Measurements from ENCODE around the gene EIPR1.

The EIPR1 gene

DNA sequence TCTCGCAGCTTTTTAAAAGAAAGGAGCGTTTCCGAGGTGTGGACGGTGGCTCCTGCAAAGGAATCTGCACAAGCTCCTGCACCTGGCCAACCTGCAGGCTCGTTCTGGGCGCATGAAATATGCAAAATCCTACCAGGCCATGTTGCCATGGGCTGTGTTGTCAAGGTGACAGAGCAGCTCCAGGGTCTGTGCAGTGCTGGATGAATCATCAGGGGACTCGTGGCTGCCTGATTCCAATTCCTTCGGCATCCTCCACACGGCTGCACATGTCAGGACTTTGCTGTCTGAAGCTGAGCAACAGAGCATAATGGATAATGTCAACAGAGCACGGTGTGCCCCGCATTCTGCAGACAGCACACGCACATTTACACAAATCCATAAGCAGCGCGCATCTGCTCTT lies 120.5 kb downstream of the EIPR1 start:
- TF ChIP-seq, protein P1, sequence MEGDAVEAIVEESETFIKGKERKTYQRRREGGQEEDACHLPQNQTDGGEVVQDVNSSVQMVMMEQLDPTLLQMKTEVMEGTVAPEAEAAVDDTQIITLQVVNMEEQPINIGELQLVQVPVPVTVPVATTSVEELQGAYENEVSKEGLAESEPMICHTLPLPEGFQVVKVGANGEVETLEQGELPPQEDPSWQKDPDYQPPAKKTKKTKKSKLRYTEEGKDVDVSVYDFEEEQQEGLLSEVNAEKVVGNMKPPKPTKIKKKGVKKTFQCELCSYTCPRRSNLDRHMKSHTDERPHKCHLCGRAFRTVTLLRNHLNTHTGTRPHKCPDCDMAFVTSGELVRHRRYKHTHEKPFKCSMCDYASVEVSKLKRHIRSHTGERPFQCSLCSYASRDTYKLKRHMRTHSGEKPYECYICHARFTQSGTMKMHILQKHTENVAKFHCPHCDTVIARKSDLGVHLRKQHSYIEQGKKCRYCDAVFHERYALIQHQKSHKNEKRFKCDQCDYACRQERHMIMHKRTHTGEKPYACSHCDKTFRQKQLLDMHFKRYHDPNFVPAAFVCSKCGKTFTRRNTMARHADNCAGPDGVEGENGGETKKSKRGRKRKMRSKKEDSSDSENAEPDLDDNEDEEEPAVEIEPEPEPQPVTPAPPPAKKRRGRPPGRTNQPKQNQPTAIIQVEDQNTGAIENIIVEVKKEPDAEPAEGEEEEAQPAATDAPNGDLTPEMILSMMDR (IDR thresholded peaks at IDR 0.05; ENCODE audit: extremely low read depth, missing control alignments) = no peak
- DNase-seq (ENCODE audit: low spot score) = no peak

DNA sequence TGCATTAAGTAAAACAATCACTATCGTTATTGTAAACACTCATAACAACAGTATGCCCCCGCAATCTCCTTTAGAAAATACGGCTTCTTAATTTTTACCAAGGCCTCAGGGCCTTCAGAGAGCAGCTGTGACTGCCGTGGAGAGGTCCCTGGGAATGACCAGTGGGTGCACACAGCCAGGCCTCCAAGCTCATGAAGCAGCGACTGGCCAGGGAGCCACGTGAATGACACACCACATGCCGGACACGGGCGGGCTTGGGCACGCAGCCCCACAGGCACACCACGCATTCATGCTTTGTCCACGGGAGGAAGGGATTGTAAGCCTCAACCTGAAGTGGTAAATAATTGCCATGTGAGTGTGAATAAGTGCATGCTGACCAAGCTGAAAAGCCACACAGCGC lies 121.0 kb downstream of the EIPR1 start:
- no peak for DNase-seq (ENCODE audit: low spot score)

DNA sequence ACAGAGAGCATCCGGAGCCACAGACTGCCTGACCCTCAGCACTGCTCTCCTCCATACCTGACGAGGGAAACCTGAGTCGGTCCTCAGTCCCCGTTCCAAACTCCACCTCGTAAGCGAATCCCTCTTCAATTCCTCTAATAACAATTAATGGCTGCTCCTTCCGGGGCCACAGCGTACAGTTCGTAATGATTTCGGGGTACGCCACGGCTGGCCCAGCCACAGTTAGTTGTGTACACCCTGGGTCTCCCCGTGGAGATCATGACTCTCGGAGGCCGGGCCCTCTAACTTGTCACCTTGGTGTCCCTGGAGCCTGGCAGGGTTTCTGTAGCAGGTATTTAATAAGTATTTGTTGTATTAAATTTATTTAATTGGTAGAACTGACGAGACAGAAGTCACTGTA lies 121.5 kb downstream of the EIPR1 start:
- no peak for DNase-seq (ENCODE audit: low spot score)
- TF ChIP-seq, protein P1 (IDR thresholded peaks at IDR 0.05; ENCODE audit: extremely low read depth, missing control alignments) = no peak

More for the DNA sequence above, 121.0 kb downstream of the EIPR1 start:
- TF ChIP-seq, protein P1 (IDR thresholded peaks at IDR 0.05; ENCODE audit: extremely low read depth, missing control alignments) = no peak

DNA sequence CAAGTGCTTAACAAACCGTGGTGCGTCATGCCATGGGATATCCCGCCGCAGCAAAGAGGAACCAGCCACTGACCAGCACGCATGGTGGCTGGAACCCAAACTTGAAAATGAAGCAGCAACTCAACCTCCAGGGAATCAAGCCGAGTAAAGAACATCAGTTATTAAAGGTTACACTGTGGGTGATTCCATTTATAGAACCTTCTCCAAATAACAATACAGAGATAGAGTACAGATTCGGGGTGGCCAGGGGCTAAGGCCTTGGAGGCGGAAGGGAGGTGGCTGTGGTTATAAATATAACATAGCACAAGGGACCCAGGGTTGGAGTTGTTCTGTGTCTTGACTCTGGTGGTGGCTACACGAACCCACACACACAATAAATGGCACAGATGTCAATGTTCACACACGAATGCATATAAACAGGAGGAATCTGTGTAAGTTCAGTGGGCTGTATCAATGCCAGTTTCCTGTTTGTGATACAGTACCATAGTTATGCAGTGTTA lies 123.1 kb downstream of the EIPR1 start:
- peak; percentile 59 for DNase-seq (ENCODE audit: low spot score)

DNA sequence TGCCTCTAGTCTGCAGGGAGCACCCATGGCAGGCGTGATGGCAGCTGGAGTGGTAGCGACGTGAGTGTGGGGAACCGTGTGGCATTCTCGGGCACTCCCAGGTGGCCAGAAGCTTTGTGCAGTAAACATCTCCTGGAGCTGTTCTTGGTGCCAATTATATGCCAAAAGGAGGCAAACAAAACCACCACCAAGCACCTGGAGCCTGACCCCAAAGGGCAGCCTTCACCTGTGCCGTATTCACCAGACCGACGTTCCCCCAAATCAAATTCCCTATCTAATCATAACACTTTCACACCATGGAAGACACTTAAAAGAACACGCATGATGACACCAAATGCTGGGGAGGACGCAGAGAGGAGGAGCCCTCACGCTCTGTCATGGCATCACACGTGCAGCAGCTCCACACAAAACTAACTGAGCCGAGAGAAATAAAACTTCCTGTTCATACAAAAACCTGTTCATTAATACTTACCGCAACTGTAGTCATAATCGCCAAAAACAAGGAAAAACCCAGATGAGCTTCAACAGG lies 123.6 kb downstream of the EIPR1 start:
- TF ChIP-seq, protein P1 (IDR thresholded peaks at IDR 0.05; ENCODE audit: extremely low read depth, missing control alignments) = no peak
- peak; percentile 46 for DNase-seq (ENCODE audit: low spot score)

More for the DNA sequence above, 123.1 kb downstream of the EIPR1 start:
- TF ChIP-seq, protein P1 (IDR thresholded peaks at IDR 0.05; ENCODE audit: extremely low read depth, missing control alignments) = no peak

DNA sequence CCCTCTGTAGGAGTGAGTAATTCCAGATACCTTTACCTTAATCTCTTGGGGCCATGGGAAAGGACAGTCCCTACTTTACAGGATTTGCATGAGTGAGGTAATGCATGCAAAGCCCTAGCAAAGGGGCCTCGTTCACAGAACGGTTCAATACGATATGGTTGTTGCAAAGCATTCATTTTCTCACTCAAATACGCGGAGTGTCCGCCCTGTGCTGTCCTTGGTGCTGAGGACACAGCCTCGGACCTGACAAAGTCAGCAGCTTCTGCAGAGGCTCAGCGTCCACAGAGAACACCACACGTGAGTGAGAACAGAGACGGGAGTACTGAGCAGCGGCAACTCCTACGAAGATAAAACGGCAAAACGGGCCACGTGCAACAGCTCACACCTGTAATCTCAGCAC lies 125.7 kb downstream of the EIPR1 start:
- TF ChIP-seq, protein P1 (IDR thresholded peaks at IDR 0.05; ENCODE audit: extremely low read depth, missing control alignments) = no peak
- no peak for DNase-seq (ENCODE audit: low spot score)

DNA sequence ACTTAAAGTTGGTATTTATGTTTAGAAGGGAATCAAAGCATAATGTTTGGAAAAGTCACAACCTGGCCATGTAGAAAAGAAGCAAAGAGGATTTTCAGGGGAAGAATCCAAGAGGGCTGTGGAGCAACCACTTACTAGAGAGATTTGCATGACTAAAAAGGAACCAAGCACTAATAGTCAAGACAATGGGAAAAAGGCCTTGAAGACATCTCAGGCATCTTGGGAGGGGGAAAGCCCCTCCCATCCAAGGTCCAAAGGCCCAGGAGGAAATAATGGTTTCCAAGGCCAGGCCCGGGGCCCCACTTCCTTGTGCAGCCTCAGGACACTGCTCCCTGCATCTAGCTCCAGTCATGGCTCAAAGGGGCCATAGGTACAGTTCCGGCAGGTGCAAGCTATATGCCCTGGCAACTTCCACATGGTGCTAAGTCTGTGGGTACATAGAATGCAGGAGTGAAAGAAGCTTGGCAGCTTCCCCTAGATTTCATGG lies 128.1 kb downstream of the EIPR1 start:
- TF ChIP-seq, protein P1 (IDR thresholded peaks at IDR 0.05; ENCODE audit: extremely low read depth, missing control alignments) = no peak
- DNase-seq (ENCODE audit: low spot score) = no peak

All from GM20000 (cell line).